Calu3 (cell line): ENCODE measurements around the gene EPS8L1. TPM values are rescaled to one million over a fixed set of nuclear protein-coding genes. Genes with fewer than 3 reads are reported as not detected.

ENCODE experiments used
- BruUV-seq: library from RNA; stranded (reverse); fragments of 400-500 nt; replicated peaks from 2 replicates; lab custom pipeline; 2021; lab: Mats Ljungman, UMichigan
- CTCF ChIA-PET: fragments of 300-600 bp; sonication (Branson Sonifier 250); formaldehyde crosslinking; loops from one replicate; lab custom pipeline; 2022; ENCODE audit warnings: antibody characterized with exemption; lab: Charles Lee
- DNase-seq: peaks from one replicate; pipeline ENCODE4 v3.0.0; 2022
- H3K27ac Mint-ChIP-seq: one replicate; pipeline ENCODE4 v1.8.0; 2022; ENCODE audit warnings: mixed read lengths; ENCODE audit not compliant: unreplicated experiment
- H3K27me3 Mint-ChIP-seq: one replicate; pipeline ENCODE4 v1.8.0; 2022; ENCODE audit warnings: mixed read lengths; ENCODE audit not compliant: unreplicated experiment
- H3K36me3 Mint-ChIP-seq: one replicate; pipeline ENCODE4 v1.8.0; 2022; ENCODE audit warnings: mild to moderate bottlenecking, moderate library complexity, mixed read lengths; ENCODE audit not compliant: insufficient read depth, unreplicated experiment
- H3K4me1 Mint-ChIP-seq: one replicate; pipeline ENCODE4 v1.8.0; 2022; ENCODE audit warnings: mild to moderate bottlenecking, low read depth, mixed read lengths; ENCODE audit not compliant: unreplicated experiment
- H3K4me3 Mint-ChIP-seq: one replicate; pipeline ENCODE4 v1.8.0; 2022; ENCODE audit warnings: mild to moderate bottlenecking, low read depth, moderate library complexity, mixed read lengths; ENCODE audit not compliant: unreplicated experiment
- H3K9me3 Mint-ChIP-seq: one replicate; pipeline ENCODE4 v1.8.0; 2022; ENCODE audit warnings: low read depth, mixed read lengths; ENCODE audit not compliant: unreplicated experiment
- CTCF ChIP-seq: fragments of 200-600 bp; IDR thresholded peaks from one replicate; pipeline ENCODE4 v1.8.0; 2022; ENCODE audit warnings: antibody characterized with exemption; ENCODE audit not compliant: unreplicated experiment
- intact Hi-C: fragments of 100-400 bp; cut with micrococcal nuclease; formaldehyde crosslinking; loops from one replicate; pipeline ENCODE4 v1.10.0; 2022; ENCODE audit not compliant: unreplicated experiment
- total RNA-seq: library from RNA; stranded (reverse); gene quantifications from 2 replicates; pipeline ENCODE4 v1.2.3, GENCODE V29; 2022

Gene EPS8L1
- total RNA-seq, 1 experiment from 2014 or later, result 97.3 TPM

- no peaks in the 10 kb centered on the region for H3K9me3 Mint-ChIP-seq
- H3K36me3 Mint-ChIP-seq, result peaks cover 11% of the 10 kb centered on the region
- no peak for DNase-seq
- no peak overlapping the region for H3K27ac Mint-ChIP-seq
- H3K27me3 Mint-ChIP-seq, result no peaks in the 10 kb centered on the region
- intact Hi-C loops, result no loop called here
- peaks cover 2% of the 10 kb centered on the region for H3K4me1 Mint-ChIP-seq
- BruUV-seq, result no TSS peak
- CTCF ChIA-PET, result interaction anchor here (1.0 kb wide), 1 partner anchor 8 kb away, joined by 3 read pairs; no protein-coding TSS in a partner anchor
- H3K4me3 Mint-ChIP-seq, result no peak overlapping the region
- TF ChIP-seq CTCF, result no peak
These were observed 34.0 kb downstream of the EPS8L1 start for GRCh38 chr19:55109527-55110291.

GRCh38 chr19:55111238-55111831, 35.7 kb downstream of the EPS8L1 start:
- intact Hi-C loops, result no loop called here
- Mint-ChIP-seq H3K36me3 (peaks cover 15% of the 10 kb centered on the region), H3K4me3 (no peak overlapping the region), H3K4me1 (peaks cover 19% of the 10 kb centered on the region), H3K27ac (no peak overlapping the region), H3K27me3 (no peaks in the 10 kb centered on the region), H3K9me3 (no peaks in the 10 kb centered on the region)
- no peak for DNase-seq
- BruUV-seq, result no TSS peak
- CTCF ChIA-PET, result no interaction called here
- no peak for TF ChIP-seq CTCF

GRCh38 chr19:55112246-55112776, 36.6 kb downstream of the EPS8L1 start:
- no TSS peak for BruUV-seq
- CTCF ChIA-PET, result interaction anchor here (0.8 kb wide), 1 partner anchor 364 kb away, joined by 5 read pairs; the partner anchor contains the start of gene ZNF628
- no peaks in the 10 kb centered on the region for H3K9me3 Mint-ChIP-seq
- peaks cover 24% of the 10 kb centered on the region for H3K36me3 Mint-ChIP-seq
- intact Hi-C loops, result no loop called here
- no peak overlapping the region for H3K4me3 Mint-ChIP-seq
- H3K27me3 Mint-ChIP-seq, result no peaks in the 10 kb centered on the region
- DNase-seq, result no peak
- peaks cover 22% of the 10 kb centered on the region for H3K4me1 Mint-ChIP-seq
- TF ChIP-seq CTCF, result no peak
- H3K27ac Mint-ChIP-seq, result no peak overlapping the region

- DNase-seq, result no peak
- no peak overlapping the region for H3K27ac Mint-ChIP-seq
- H3K27me3 Mint-ChIP-seq, result no peaks in the 10 kb centered on the region
- CTCF ChIA-PET, result interaction anchor here (0.8 kb wide), 1 partner anchor 364 kb away, joined by 5 read pairs; the partner anchor contains the start of gene ZNF628
- BruUV-seq, result no TSS peak
- H3K4me3 Mint-ChIP-seq, result no peak overlapping the region
- no peak for TF ChIP-seq CTCF
- H3K4me1 Mint-ChIP-seq, result peaks cover 22% of the 10 kb centered on the region
- H3K36me3 Mint-ChIP-seq, result peaks cover 31% of the 10 kb centered on the region
- intact Hi-C loops, result no loop called here
- H3K9me3 Mint-ChIP-seq, result no peaks in the 10 kb centered on the region
These were observed 37.3 kb downstream of the EPS8L1 start for GRCh38 chr19:55112777-55113569.
